ENCODE data around the gene PSMD13.

Gene PSMD13

GRCh38 chr11:206002-206384, 30.8 kb upstream of the PSMD13 start:
- no peaks in the 10 kb centered on the region for H3K9me2 ChIP-seq (replicated peaks; ENCODE audit: insufficient read depth, low read length)
- no peak overlapping the region for H3K27ac ChIP-seq (ENCODE audit: low read depth, low read length)
- H3K4me2 ChIP-seq (ENCODE audit: low read depth, low read length, poor library complexity, severe bottlenecking) = peak overlapping the region; percentile 75
- H3K36me3 ChIP-seq (ENCODE audit: low read length) = no peaks in the 10 kb centered on the region
- no peaks in the 10 kb centered on the region; the same call in 1 of the 2 replicates for H4K20me1 ChIP-seq (ENCODE audit: low read depth, low read length)
- H3K27me3 ChIP-seq (ENCODE audit: low read length) = no peaks in the 10 kb centered on the region
- peak overlapping the region; percentile 80 for H3K9ac ChIP-seq (ENCODE audit: low read length)
- no peak overlapping the region for H2AFZ ChIP-seq (ENCODE audit: low read depth, low read length, severe bottlenecking)
- H3F3A ChIP-seq (ENCODE audit: insufficient read depth) = peaks cover 9% of the 10 kb centered on the region
- no peaks in the 10 kb centered on the region for H3K9me3 ChIP-seq (ENCODE audit: insufficient read depth, low read length)
- peaks cover 30% of the 10 kb centered on the region for H3K79me2 ChIP-seq (ENCODE audit: insufficient read depth, low read length)
- TF ChIP-seq EZH2phosphoT487 (conservative IDR thresholded peaks at IDR 0.05; ENCODE audit: low read length) (no peak), CTCF (IDR thresholded peaks at IDR 0.05; ENCODE audit: insufficient read depth, low read length, poor library complexity, severe bottlenecking) (no peak)
- peak overlapping the region; percentile 65 for H3K4me3 ChIP-seq (ENCODE audit: insufficient read depth, low read length, poor library complexity, severe bottlenecking)

GRCh38 chr11:206526-207207, 30.1 kb upstream of the PSMD13 start:
- H3K27me3 ChIP-seq (ENCODE audit: low read length) = no peaks in the 10 kb centered on the region
- H3K9me3 ChIP-seq (ENCODE audit: insufficient read depth, low read length) = no peaks in the 10 kb centered on the region
- H3K4me2 ChIP-seq (ENCODE audit: low read depth, low read length, poor library complexity, severe bottlenecking) = peak overlapping the region; percentile 75
- no peaks in the 10 kb centered on the region for H3K36me3 ChIP-seq (ENCODE audit: low read length)
- H3K79me2 ChIP-seq (ENCODE audit: insufficient read depth, low read length) = peaks cover 30% of the 10 kb centered on the region
- no peak for TF ChIP-seq EZH2phosphoT487 (conservative IDR thresholded peaks at IDR 0.05; ENCODE audit: low read length)
- no peak for TF ChIP-seq CTCF (IDR thresholded peaks at IDR 0.05; ENCODE audit: insufficient read depth, low read length, poor library complexity, severe bottlenecking)
- H3K9me2 ChIP-seq (replicated peaks; ENCODE audit: insufficient read depth, low read length) = no peaks in the 10 kb centered on the region
- H3F3A ChIP-seq (ENCODE audit: insufficient read depth) = peaks cover 9% of the 10 kb centered on the region
- peak overlapping the region; percentile 80 for H3K9ac ChIP-seq (ENCODE audit: low read length)
- peak overlapping the region; percentile 30 for H3K27ac ChIP-seq (ENCODE audit: low read depth, low read length)
- H3K4me3 ChIP-seq (ENCODE audit: insufficient read depth, low read length, poor library complexity, severe bottlenecking) = peak overlapping the region; percentile 65
- H2AFZ ChIP-seq (ENCODE audit: low read depth, low read length, severe bottlenecking) = peak overlapping the region; percentile 1
- no peaks in the 10 kb centered on the region; the same call in 1 of the 2 replicates for H4K20me1 ChIP-seq (ENCODE audit: low read depth, low read length)

- Histone ChIP-seq H3K9me2 (replicated peaks; ENCODE audit: insufficient read depth, low read length) (no peaks in the 10 kb centered on the region), H3K4me2 (ENCODE audit: low read depth, low read length, poor library complexity, severe bottlenecking) (peak within 1 kb of the TSS; percentile 75), H3K9me3 (ENCODE audit: insufficient read depth, low read length) (no peaks in the 10 kb centered on the region), H3K9ac (ENCODE audit: low read length) (peak within 1 kb of the TSS; percentile 80), H3K4me3 (ENCODE audit: insufficient read depth, low read length, poor library complexity, severe bottlenecking) (peak within 1 kb of the TSS; percentile 74), H3K79me2 (ENCODE audit: insufficient read depth, low read length) (peaks cover 30% of the 10 kb centered on the region), H4K20me1 (ENCODE audit: low read depth, low read length) (no peaks in the 10 kb centered on the region; the same call in 1 of the 2 replicates), H3K36me3 (ENCODE audit: low read length) (no peaks in the 10 kb centered on the region), H3F3A (ENCODE audit: insufficient read depth) (peaks cover 9% of the 10 kb centered on the region), H2AFZ (ENCODE audit: low read depth, low read length, severe bottlenecking) (peak within 1 kb of the TSS; percentile 21), H3K27ac (ENCODE audit: low read depth, low read length) (peak within 1 kb of the TSS; percentile 94), H3K27me3 (ENCODE audit: low read length) (no peaks in the 10 kb centered on the region)
- TF ChIP-seq CTCF (IDR thresholded peaks at IDR 0.05; ENCODE audit: insufficient read depth, low read length, poor library complexity, severe bottlenecking) (no peak), EZH2phosphoT487 (conservative IDR thresholded peaks at IDR 0.05; ENCODE audit: low read length) (no peak)
Observed at GRCh38 chr11:207208-207862, 29.4 kb upstream of the PSMD13 start, which contains the start of the genes BET1L and RIC8A. BET1L (minus strand) TSS chr11:207399; CDS start chr11:207321, 78 bp downstream. RIC8A (plus strand) TSS chr11:207708; CDS start chr11:208855, 1,147 bp downstream.
